GM18870 (cell line): Measurements from ENCODE around the gene RAP1GAP.

Experiments used
- ATAC-seq: cut with Tn5 transposase; IDR thresholded peaks from one replicate; pipeline ENCODE4 v1.9.1; 2021; ENCODE audit warnings: moderate library complexity; ENCODE audit not compliant: unreplicated experiment

Gene RAP1GAP

GRCh38 chr1:21630571-21631343 lies 38.4 kb downstream of the RAP1GAP start:
- no peak for ATAC-seq

- ATAC-seq = no peak
These were observed 39.2 kb downstream of the RAP1GAP start for GRCh38 chr1:21629971-21630370.

GRCh38 chr1:21628798-21629393 lies 40.3 kb downstream of the RAP1GAP start:
- no peak for ATAC-seq

GRCh38 chr1:21626921-21627339 lies 42.2 kb downstream of the RAP1GAP start:
- no peak for ATAC-seq

GRCh38 chr1:21625390-21626190 lies 43.6 kb downstream of the RAP1GAP start:
- ATAC-seq = no peak

- no peak for ATAC-seq
These were observed 44.4 kb downstream of the RAP1GAP start for GRCh38 chr1:21624571-21625389.

GRCh38 chr1:21623410-21623961 lies 45.7 kb downstream of the RAP1GAP start:
- ATAC-seq = no peak

GRCh38 chr1:21622466-21623315 lies 46.5 kb downstream of the RAP1GAP start:
- ATAC-seq = no peak

GRCh38 chr1:21621761-21622436 lies 47.3 kb downstream of the RAP1GAP start:
- ATAC-seq = no peak

GRCh38 chr1:21621051-21621450 lies 48.1 kb downstream of the RAP1GAP start:
- ATAC-seq = no peak

GRCh38 chr1:21620496-21620895 lies 48.7 kb downstream of the RAP1GAP start:
- ATAC-seq = no peak

GRCh38 chr1:21620011-21620410 lies 49.1 kb downstream of the RAP1GAP start:
- ATAC-seq = no peak

- no peak for ATAC-seq
These were observed 49.7 kb downstream of the RAP1GAP start for GRCh38 chr1:21619375-21619947.

- ATAC-seq = no peak
These were observed 50.4 kb downstream of the RAP1GAP start for GRCh38 chr1:21618561-21619374.

- ATAC-seq = no peak
These were observed 51.1 kb downstream of the RAP1GAP start for GRCh38 chr1:21618059-21618458.

- ATAC-seq = no peak
These were observed 51.9 kb downstream of the RAP1GAP start for GRCh38 chr1:21617126-21617738.

- ATAC-seq = no peak
These were observed 52.8 kb downstream of the RAP1GAP start for GRCh38 chr1:21616372-21616771.
